Neural progenitor cell (in vitro differentiated cells): ENCODE measurements around the gene MYO15A. TPM values are rescaled to one million over a fixed set of nuclear protein-coding genes. Genes with fewer than 3 reads are reported as not detected.

Source experiments
- DNase-seq: peaks from one replicate; pipeline ENCODE4 v3.0.0-alpha.2; 2016; ENCODE audit warnings: low spot score
- H2AFZ ChIP-seq: fragments of 200-600 bp; sonication (generic); replicated peaks from 2 replicates; pipeline ENCODE4 v1.6.1; 2016; ENCODE audit warnings: antibody characterized with exemption
- H3F3A ChIP-seq: fragments of 200-600 bp; sonication (generic); 2 replicates; pipeline ENCODE4 v1.6.1; 2016; ENCODE audit warnings: antibody characterized with exemption, low read depth
- H3K27ac ChIP-seq: fragments of 200-600 bp; sonication (generic); 2 replicates; pipeline ENCODE4 v1.5.1; 2016; ENCODE audit warnings: mild to moderate bottlenecking
- H3K27me3 ChIP-seq: fragments of 200-600 bp; sonication (generic); 2 replicates; pipeline ENCODE4 v1.6.1; 2016; ENCODE audit warnings: mild to moderate bottlenecking, moderate library complexity
- H3K36me3 ChIP-seq: fragments of 200-600 bp; sonication (generic); 2 replicates; pipeline ENCODE4 v1.5.1; 2016
- H3K4me1 ChIP-seq: fragments of 200-600 bp; sonication (generic); 2 replicates; pipeline ENCODE4 v1.6.1; 2016; ENCODE audit warnings: mixed run types
- H3K4me2 ChIP-seq: fragments of 200-600 bp; sonication (generic); 2 replicates; pipeline ENCODE4 v1.6.1; 2016
- H3K4me3 ChIP-seq: fragments of 200-600 bp; sonication (generic); 2 replicates; pipeline ENCODE4 v1.5.1; 2016
- H3K79me2 ChIP-seq: fragments of 200-600 bp; sonication (generic); 2 replicates; pipeline ENCODE4 v1.6.1; 2016; ENCODE audit warnings: low read depth
- H3K9ac ChIP-seq: fragments of 200-600 bp; sonication (generic); 2 replicates; pipeline ENCODE4 v1.6.1; 2016
- H3K9me3 ChIP-seq: fragments of 200-600 bp; sonication (generic); 2 replicates; pipeline ENCODE4 v1.5.1; 2016; ENCODE audit warnings: low read depth
- H4K20me1 ChIP-seq: fragments of 200-600 bp; sonication (generic); 2 replicates; pipeline ENCODE4 v1.6.1; 2016; ENCODE audit warnings: low read depth
- H3K27ac Mint-ChIP-seq: 3 replicates; pipeline ENCODE4 v1.8.0; 2021; ENCODE audit warnings: mixed read lengths
- H3K27me3 Mint-ChIP-seq: 2 replicates; pipeline ENCODE4 v1.8.0; 2022; ENCODE audit warnings: low read depth, mild to moderate bottlenecking, inconsistent platforms, moderate library complexity, mixed read lengths; ENCODE audit not compliant: insufficient read depth
- H3K36me3 Mint-ChIP-seq: 3 replicates; pipeline ENCODE4 v1.8.0; 2021; ENCODE audit warnings: mixed read lengths
- H3K4me1 Mint-ChIP-seq: 3 replicates; pipeline ENCODE4 v1.8.0; 2021; ENCODE audit warnings: mixed read lengths
- H3K4me3 Mint-ChIP-seq: 3 replicates; pipeline ENCODE4 v1.8.0; 2021; ENCODE audit warnings: mild to moderate bottlenecking, moderate library complexity, mixed read lengths
- H3K9me3 Mint-ChIP-seq: 3 replicates; pipeline ENCODE4 v1.8.0; 2020; ENCODE audit warnings: mixed read lengths
- EZH2 ChIP-seq: fragments of 200-600 bp; sonication (generic); IDR thresholded peaks from 2 replicates; pipeline ENCODE4 v1.6.1; 2017; ENCODE audit warnings: antibody characterized with exemption, mild to moderate bottlenecking, moderate library complexity
- EZH2phosphoT487 ChIP-seq: fragments of 200-600 bp; sonication (generic); IDR thresholded peaks from 2 replicates; pipeline ENCODE4 v1.6.1; 2017; ENCODE audit warnings: antibody characterized with exemption
- total RNA-seq: library from RNA; depleted of rRNA; stranded (reverse); fragments of >200 nt; gene quantifications from 2 replicates; pipeline ENCODE4 v1.2.3, GENCODE V29; 2015; ENCODE audit warnings: low replicate concordance
- TF ChIP-seq, protein P1 (sequence below): fragments of 200-600 bp; sonication (generic); IDR thresholded peaks from 2 replicates; pipeline ENCODE4 v1.5.1; 2017; ENCODE audit warnings: antibody characterized with exemption, mild to moderate bottlenecking

MYO15A gene
- total RNA-seq, 1 donor from 2014 or later = 1.2 TPM

- Histone ChIP-seq H3K4me1 (peaks cover 45% of the 10 kb centered on the region), H3K27ac (peak within 1 kb of the TSS; percentile 94), H3K4me2 (peak within 1 kb of the TSS; percentile 92), H2AFZ (peak within 1 kb of the TSS; percentile 83), H4K20me1 (peaks cover 47% of the 10 kb centered on the region), H3K27me3 (no peaks in the 10 kb centered on the region), H3K4me3 (peak within 1 kb of the TSS; percentile 72), H3K36me3 (no peaks in the 10 kb centered on the region), H3K79me2 (peaks cover 47% of the 10 kb centered on the region), H3K9ac (peak within 1 kb of the TSS; percentile 36), H3F3A (peaks cover 25% of the 10 kb centered on the region), H3K9me3 (no peaks in the 10 kb centered on the region)
- peaks cover 6% of the 10 kb centered on the region for H3K27me3 Mint-ChIP-seq
- no peak for TF ChIP-seq EZH2phosphoT487
- TF ChIP-seq, protein P1, sequence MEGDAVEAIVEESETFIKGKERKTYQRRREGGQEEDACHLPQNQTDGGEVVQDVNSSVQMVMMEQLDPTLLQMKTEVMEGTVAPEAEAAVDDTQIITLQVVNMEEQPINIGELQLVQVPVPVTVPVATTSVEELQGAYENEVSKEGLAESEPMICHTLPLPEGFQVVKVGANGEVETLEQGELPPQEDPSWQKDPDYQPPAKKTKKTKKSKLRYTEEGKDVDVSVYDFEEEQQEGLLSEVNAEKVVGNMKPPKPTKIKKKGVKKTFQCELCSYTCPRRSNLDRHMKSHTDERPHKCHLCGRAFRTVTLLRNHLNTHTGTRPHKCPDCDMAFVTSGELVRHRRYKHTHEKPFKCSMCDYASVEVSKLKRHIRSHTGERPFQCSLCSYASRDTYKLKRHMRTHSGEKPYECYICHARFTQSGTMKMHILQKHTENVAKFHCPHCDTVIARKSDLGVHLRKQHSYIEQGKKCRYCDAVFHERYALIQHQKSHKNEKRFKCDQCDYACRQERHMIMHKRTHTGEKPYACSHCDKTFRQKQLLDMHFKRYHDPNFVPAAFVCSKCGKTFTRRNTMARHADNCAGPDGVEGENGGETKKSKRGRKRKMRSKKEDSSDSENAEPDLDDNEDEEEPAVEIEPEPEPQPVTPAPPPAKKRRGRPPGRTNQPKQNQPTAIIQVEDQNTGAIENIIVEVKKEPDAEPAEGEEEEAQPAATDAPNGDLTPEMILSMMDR = peak; percentile 42
- H3K4me3 Mint-ChIP-seq = peak within 1 kb of the TSS; percentile 97
- H3K27ac Mint-ChIP-seq = peak within 1 kb of the TSS; percentile 96
- peaks cover 77% of the 10 kb centered on the region for H3K4me1 Mint-ChIP-seq
- H3K9me3 Mint-ChIP-seq = no peaks in the 10 kb centered on the region
- H3K36me3 Mint-ChIP-seq = peaks cover 25% of the 10 kb centered on the region
- DNase-seq = peak; percentile 99
These were observed 75.0 kb downstream of the MYO15A start, which contains the start of gene ALKBH5 for GRCh38 chr17:18183334-18184142. Gene ALKBH5 (plus strand): TSS chr17:18183828. CDS start chr17:18184244, 416 bp downstream.

DNA sequence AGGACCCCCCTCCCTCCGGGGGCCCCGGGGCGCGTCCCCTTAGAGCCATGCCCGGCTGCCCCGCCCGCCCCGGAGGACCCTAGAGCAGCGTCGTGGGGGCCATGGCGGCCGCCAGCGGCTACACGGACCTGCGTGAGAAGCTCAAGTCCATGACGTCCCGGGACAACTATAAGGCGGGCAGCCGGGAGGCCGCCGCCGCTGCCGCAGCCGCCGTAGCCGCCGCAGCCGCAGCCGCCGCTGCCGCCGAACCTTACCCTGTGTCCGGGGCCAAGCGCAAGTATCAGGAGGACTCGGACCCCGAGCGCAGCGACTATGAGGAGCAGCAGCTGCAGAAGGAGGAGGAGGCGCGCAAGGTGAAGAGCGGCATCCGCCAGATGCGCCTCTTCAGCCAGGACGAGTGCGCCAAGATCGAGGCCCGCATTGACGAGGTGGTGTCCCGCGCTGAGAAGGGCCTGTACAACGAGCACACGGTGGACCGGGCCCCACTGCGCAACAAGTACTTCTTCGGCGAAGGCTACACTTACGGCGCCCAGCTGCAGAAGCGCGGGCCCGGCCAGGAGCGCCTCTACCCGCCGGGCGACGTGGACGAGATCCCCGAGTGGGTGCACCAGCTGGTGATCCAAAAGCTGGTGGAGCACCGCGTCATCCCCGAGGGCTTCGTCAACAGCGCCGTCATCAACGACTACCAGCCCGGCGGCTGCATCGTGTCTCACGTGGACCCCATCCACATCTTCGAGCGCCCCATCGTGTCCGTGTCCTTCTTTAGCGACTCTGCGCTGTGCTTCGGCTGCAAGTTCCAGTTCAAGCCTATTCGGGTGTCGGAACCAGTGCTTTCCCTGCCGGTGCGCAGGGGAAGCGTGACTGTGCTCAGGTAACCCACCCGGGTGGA is 75.8 kb downstream of the MYO15A start:
- H3K4me3 ChIP-seq = peak overlapping the region; percentile 72
- H3K9me3 ChIP-seq = no peaks in the 10 kb centered on the region
- H3K27ac ChIP-seq = peak overlapping the region; percentile 64
- H3K36me3 ChIP-seq = no peaks in the 10 kb centered on the region
- H3K27me3 Mint-ChIP-seq = peaks cover 6% of the 10 kb centered on the region
- TF ChIP-seq EZH2 (no peak), EZH2phosphoT487 (peak; percentile 4)
- no peak overlapping the region for H3K27ac Mint-ChIP-seq
- peaks cover 56% of the 10 kb centered on the region for H4K20me1 ChIP-seq
- H2AFZ ChIP-seq = no peak overlapping the region
- H3K36me3 Mint-ChIP-seq = peaks cover 26% of the 10 kb centered on the region
- peaks cover 70% of the 10 kb centered on the region for H3K4me1 Mint-ChIP-seq
- peak overlapping the region; percentile 3 for H3K9ac ChIP-seq
- peaks cover 25% of the 10 kb centered on the region for H3F3A ChIP-seq
- no peaks in the 10 kb centered on the region for H3K27me3 ChIP-seq
- peak overlapping the region; percentile 97 for H3K4me3 Mint-ChIP-seq
- peaks cover 56% of the 10 kb centered on the region for H3K79me2 ChIP-seq
- DNase-seq = peak; percentile 68
- H3K4me2 ChIP-seq = peak overlapping the region; percentile 92
- H3K4me1 ChIP-seq = peaks cover 41% of the 10 kb centered on the region
- H3K9me3 Mint-ChIP-seq = no peaks in the 10 kb centered on the region

DNA sequence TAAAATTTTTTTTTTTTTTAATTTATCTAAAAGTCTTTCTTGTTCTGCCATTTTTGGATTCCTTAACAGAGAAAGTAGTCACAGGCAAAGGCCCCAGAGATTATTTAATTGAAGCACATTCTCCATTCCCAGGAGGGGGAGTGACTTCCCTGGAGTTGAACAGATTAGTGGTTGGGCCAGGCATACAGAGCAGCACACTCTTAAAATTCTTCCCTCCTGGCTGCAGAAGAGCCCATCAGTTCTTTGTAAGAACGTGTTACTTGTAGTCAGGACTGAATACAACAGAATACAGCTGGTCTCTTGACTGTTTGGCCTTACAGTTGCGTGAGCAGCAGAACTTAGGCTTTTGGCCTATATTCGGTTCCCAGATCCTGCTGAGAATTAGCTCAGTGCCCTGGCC is 76.8 kb downstream of the MYO15A start:
- TF ChIP-seq EZH2phosphoT487 (no peak), EZH2 (no peak)
- TF ChIP-seq, protein P1 = no peak
- peak; percentile 55 for DNase-seq
- no peak overlapping the region for H3K27ac Mint-ChIP-seq
- Histone ChIP-seq H3K27me3 (no peaks in the 10 kb centered on the region), H3F3A (peaks cover 25% of the 10 kb centered on the region), H2AFZ (no peak overlapping the region), H3K4me2 (peak overlapping the region; percentile 92), H4K20me1 (peaks cover 66% of the 10 kb centered on the region), H3K4me1 (peaks cover 34% of the 10 kb centered on the region), H3K9me3 (no peaks in the 10 kb centered on the region), H3K9ac (peak overlapping the region; percentile 42), H3K27ac (no peak overlapping the region), H3K36me3 (no peaks in the 10 kb centered on the region), H3K79me2 (peaks cover 66% of the 10 kb centered on the region), H3K4me3 (peak overlapping the region; percentile 72)
- no peaks in the 10 kb centered on the region for H3K9me3 Mint-ChIP-seq
- peaks cover 33% of the 10 kb centered on the region for H3K36me3 Mint-ChIP-seq
- H3K4me3 Mint-ChIP-seq = peak overlapping the region; percentile 97
- peaks cover 67% of the 10 kb centered on the region for H3K4me1 Mint-ChIP-seq
- H3K27me3 Mint-ChIP-seq = peaks cover 6% of the 10 kb centered on the region
